Caki2 (cell line): ENCODE data around the gene CDC6. TPM values are rescaled to one million over a fixed set of nuclear protein-coding genes. Genes with fewer than 3 reads are reported as not detected.

Experiments used
- DNase-seq: peaks from one replicate; pipeline ENCODE4 v3.0.0-alpha.2; 2015; ENCODE audit warnings: low read depth
- in situ Hi-C: cut with HindIII; loops from 2 replicates; pipeline ENCODE4 v1.10.0; 2016; ENCODE audit warnings: low sequenced_read_pairs, low pct_unique_long_range_greater_than_20kb, mixed read lengths
- total RNA-seq: library from RNA; depleted of rRNA; stranded (reverse); fragments of >200 nt; shearing (Covaris generic); gene quantifications from 2 replicates; pipeline ENCODE4 v1.2.3, GENCODE V29; 2014; ENCODE audit warnings: low replicate concordance; rRNA removed

The CDC6 gene
- 60.9 and 68.1 TPM in 2 replicates for total RNA-seq

- DNase-seq: peak; percentile 99
- in situ Hi-C loops: loop anchor here (25.0 kb wide), 1 partner anchor 100 kb away; the partner anchor contains the start of gene RAPGEFL1
Observed at GRCh38 chr17:40287494-40288369, at the start of gene CDC6. Gene CDC6, plus strand, starts transcription at chr17:40287879. Its CDS starts 1,542 bp downstream, at chr17:40289421.

GRCh38 chr17:40241252-40241834, 46.3 kb upstream of the CDC6 start:
- in situ Hi-C loops: no loop called here

GRCh38 chr17:40242774-40243173, 44.9 kb upstream of the CDC6 start:
- in situ Hi-C loops: no loop called here
- no peak for DNase-seq

More at GRCh38 chr17:40241252-40241834, 46.3 kb upstream of the CDC6 start:
- no peak for DNase-seq

- DNase-seq: no peak
- in situ Hi-C loops: no loop called here
Observed at GRCh38 chr17:40243761-40244160, 43.9 kb upstream of the CDC6 start.

GRCh38 chr17:40244255-40244654, 43.4 kb upstream of the CDC6 start:
- in situ Hi-C loops: no loop called here
- DNase-seq: no peak

- in situ Hi-C loops: no loop called here
- DNase-seq: no peak
Observed at GRCh38 chr17:40247926-40248495, 39.7 kb upstream of the CDC6 start.

GRCh38 chr17:40248507-40248906, 39.2 kb upstream of the CDC6 start:
- DNase-seq: no peak
- in situ Hi-C loops: no loop called here

- peak; percentile 73 for DNase-seq
- in situ Hi-C loops: no loop called here
Observed at GRCh38 chr17:40251576-40251975, 36.1 kb upstream of the CDC6 start.

GRCh38 chr17:40253565-40253964, 34.1 kb upstream of the CDC6 start:
- DNase-seq: no peak
- in situ Hi-C loops: no loop called here

GRCh38 chr17:40259505-40259904, 28.2 kb upstream of the CDC6 start:
- DNase-seq: no peak
- in situ Hi-C loops: no loop called here

- no peak for DNase-seq
Observed at GRCh38 chr17:40260528-40260927, 27.2 kb upstream of the CDC6 start.

GRCh38 chr17:40264458-40265185, 23.1 kb upstream of the CDC6 start:
- DNase-seq: no peak
- in situ Hi-C loops: no loop called here

More at GRCh38 chr17:40260528-40260927, 27.2 kb upstream of the CDC6 start:
- in situ Hi-C loops: no loop called here

GRCh38 chr17:40265337-40265736, 22.3 kb upstream of the CDC6 start:
- in situ Hi-C loops: no loop called here
- DNase-seq: no peak

GRCh38 chr17:40266882-40267281, 20.8 kb upstream of the CDC6 start:
- in situ Hi-C loops: no loop called here
- DNase-seq: no peak

GRCh38 chr17:40268141-40268712, 19.5 kb upstream of the CDC6 start:
- DNase-seq: no peak
- in situ Hi-C loops: no loop called here

- no peak for DNase-seq
- in situ Hi-C loops: loop anchor here (25.0 kb wide), 1 partner anchor 91 kb away; the partner anchor contains the start of gene RAPGEFL1
Observed at GRCh38 chr17:40278414-40278813, 9.3 kb upstream of the CDC6 start.

- no peak for DNase-seq
- in situ Hi-C loops: loop anchor here (25.0 kb wide), 1 partner anchor 92 kb away; the partner anchor contains the start of gene RAPGEFL1
Observed at GRCh38 chr17:40279402-40279801, 8.3 kb upstream of the CDC6 start.

GRCh38 chr17:40281663-40282062, 6.0 kb upstream of the CDC6 start:
- no peak for DNase-seq

More at GRCh38 chr17:40281663-40282062, 6.0 kb upstream of the CDC6 start:
- in situ Hi-C loops: loop anchor here (25.0 kb wide), 1 partner anchor 94 kb away; the partner anchor contains the start of gene RAPGEFL1
